AG04449 (cell line): ENCODE measurements around the gene GRK2.

Experiments
- CTCF ChIA-PET: fragments of 350-600 bp; formaldehyde crosslinking; extraction: SDS; loops from one replicate; lab custom pipeline; 2021; ENCODE audit warnings: antibody characterized with exemption; lab: Yijun Ruan, JAX
- POLR2A ChIA-PET: fragments of 400-600, 350-600 bp; formaldehyde crosslinking; extraction: SDS; loops from one replicate; lab custom pipeline; 2020; ENCODE audit warnings: antibody characterized with exemption, inconsistent platforms; lab: Yijun Ruan, JAX
- DNase-seq: peaks from one replicate; pipeline ENCODE4 v3.0.0-alpha.2; 2010; ENCODE audit warnings: low read depth, low spot score
- H3K4me3 ChIP-seq: 2 replicates; pipeline ENCODE4 v1.5.1; 2011; ENCODE audit warnings: low read depth, mild to moderate bottlenecking, control low read depth, low read length
- TF ChIP-seq, protein P1 (sequence below): IDR thresholded peaks from one replicate; pipeline ENCODE4 v1.5.1; 2011; ENCODE audit warnings: mild to moderate bottlenecking, moderate library complexity, low read length, control low read depth, inconsistent platforms; ENCODE audit not compliant: insufficient read depth; ENCODE audit errors: missing control alignments

Gene GRK2

DNA sequence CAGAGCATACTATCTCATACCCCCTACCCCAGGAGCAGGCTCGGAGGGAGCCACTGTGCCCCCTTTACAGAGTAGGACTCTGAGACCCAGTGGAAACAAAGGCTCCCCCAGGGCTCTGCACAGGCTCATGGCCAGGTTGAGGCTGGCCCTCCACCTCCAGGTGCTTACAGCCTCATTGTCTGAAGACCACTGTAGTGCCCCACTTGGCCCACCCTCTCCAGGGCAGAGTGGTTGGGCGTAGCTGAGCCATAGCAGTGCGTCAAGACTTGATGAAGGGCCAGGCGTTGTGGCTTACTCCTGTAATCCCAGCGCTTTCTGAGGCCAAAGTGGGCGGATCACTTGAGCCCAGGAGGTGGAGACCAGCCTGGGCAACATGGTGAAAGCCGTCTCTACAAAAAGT lies 24.5 kb downstream of the GRK2 start:
- ChIA-PET CTCF (interaction anchor here (0.9 to 1.4 kb wide), 6 partner anchors 10 to 29 kb away, joined by 3 to 11 read pairs (median 4); no protein-coding TSS in a partner anchor), POLR2A (no interaction called here)
- 0 out of 2 replicates have a peak overlapping the region, but pooled peaks have one; percentile 0 for H3K4me3 ChIP-seq
- no peak for DNase-seq
- TF ChIP-seq, protein P1, sequence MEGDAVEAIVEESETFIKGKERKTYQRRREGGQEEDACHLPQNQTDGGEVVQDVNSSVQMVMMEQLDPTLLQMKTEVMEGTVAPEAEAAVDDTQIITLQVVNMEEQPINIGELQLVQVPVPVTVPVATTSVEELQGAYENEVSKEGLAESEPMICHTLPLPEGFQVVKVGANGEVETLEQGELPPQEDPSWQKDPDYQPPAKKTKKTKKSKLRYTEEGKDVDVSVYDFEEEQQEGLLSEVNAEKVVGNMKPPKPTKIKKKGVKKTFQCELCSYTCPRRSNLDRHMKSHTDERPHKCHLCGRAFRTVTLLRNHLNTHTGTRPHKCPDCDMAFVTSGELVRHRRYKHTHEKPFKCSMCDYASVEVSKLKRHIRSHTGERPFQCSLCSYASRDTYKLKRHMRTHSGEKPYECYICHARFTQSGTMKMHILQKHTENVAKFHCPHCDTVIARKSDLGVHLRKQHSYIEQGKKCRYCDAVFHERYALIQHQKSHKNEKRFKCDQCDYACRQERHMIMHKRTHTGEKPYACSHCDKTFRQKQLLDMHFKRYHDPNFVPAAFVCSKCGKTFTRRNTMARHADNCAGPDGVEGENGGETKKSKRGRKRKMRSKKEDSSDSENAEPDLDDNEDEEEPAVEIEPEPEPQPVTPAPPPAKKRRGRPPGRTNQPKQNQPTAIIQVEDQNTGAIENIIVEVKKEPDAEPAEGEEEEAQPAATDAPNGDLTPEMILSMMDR, result no peak

GRCh38 chr11:67291481-67292381 lies 25.5 kb downstream of the GRK2 start:
- CTCF ChIA-PET, result interaction anchor here (0.9 to 1.4 kb wide), 6 partner anchors 10 to 30 kb away, joined by 3 to 11 read pairs (median 3); partner anchors contain the start of gene SSH3
- TF ChIP-seq, protein P1, result no peak
- DNase-seq, result no peak
- no peak overlapping the region; the same call in 1 of the 2 replicates for H3K4me3 ChIP-seq
- POLR2A ChIA-PET, result interaction anchor here (0.6 to 1.3 kb wide), 2 partner anchors 12 to 52 kb away, joined by 3 read pairs; partner anchors contain the start of gene SSH3

DNA sequence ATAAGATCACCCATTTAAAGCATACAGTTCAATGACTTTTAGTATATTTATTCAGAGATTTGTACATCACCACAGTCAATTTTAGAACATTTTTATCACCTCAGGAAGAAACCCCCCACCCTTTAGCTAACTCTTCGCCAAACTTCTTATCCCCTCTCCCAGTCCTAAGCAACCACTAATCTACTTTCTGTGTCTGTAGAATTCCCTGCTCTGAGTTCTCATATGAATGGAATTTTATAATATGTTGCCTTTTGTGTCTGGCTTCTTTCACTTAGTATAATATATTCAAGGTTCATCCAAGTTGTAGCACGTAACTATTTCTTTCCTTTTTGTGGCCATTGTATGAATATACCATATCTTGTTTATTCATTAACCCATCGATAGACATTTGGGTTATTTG lies 26.4 kb downstream of the GRK2 start:
- TF ChIP-seq, protein P1, result no peak
- no peak for DNase-seq
- no peak overlapping the region for H3K4me3 ChIP-seq
- ChIA-PET CTCF (interaction anchor here (1.6 to 2.2 kb wide), 4 partner anchors 10 to 59 kb away, joined by 6 to 12 read pairs (median 7); partner anchors contain the start of gene SSH3), POLR2A (interaction anchor here (1.3 kb wide), 1 partner anchor 11 kb away, joined by 3 read pairs; the partner anchor contains the start of gene SSH3)

- CTCF ChIA-PET, result interaction anchor here (1.6 to 2.2 kb wide), 4 partner anchors 10 to 58 kb away, joined by 6 to 12 read pairs (median 7); partner anchors contain the start of gene SSH3
Measured at GRCh38 chr11:67293090-67293489, 26.8 kb downstream of the GRK2 start.

DNA sequence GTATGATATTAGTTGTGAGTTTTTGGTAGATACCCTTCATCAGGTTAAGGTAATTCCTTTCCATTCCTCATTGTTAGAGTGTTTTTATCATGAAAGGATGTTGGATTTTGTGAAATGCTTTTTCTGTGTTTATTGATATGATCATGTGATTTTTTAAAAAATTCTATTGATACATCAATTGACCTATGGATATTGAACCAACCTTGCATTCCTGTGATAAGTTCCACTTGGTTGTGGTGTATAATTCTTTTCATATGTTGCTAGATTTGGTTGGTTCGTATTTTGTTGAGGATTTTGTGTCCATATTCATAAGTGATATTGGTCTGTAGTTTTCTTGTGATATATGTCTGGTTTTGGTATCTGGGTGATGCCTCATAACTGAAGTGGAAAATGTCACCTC lies 29.6 kb downstream of the GRK2 start:
- no peak for DNase-seq
- TF ChIP-seq, protein P1, result no peak
- no peak overlapping the region for H3K4me3 ChIP-seq
- ChIA-PET POLR2A (no interaction called here), CTCF (interaction anchor here (1.8 kb wide), 1 partner anchor 32 kb away, joined by 6 read pairs; no protein-coding TSS in a partner anchor)

More at GRCh38 chr11:67293090-67293489, 26.8 kb downstream of the GRK2 start:
- TF ChIP-seq, protein P1, result no peak
- no peak overlapping the region for H3K4me3 ChIP-seq
- POLR2A ChIA-PET, result interaction anchor here (1.3 kb wide), 1 partner anchor 10 kb away, joined by 3 read pairs; the partner anchor contains the start of gene SSH3
- no peak for DNase-seq
